Measurements from ENCODE around the gene RSPH1.

RSPH1 gene

GRCh38 chr21:42429856-42430255 is 66.2 kb downstream of the RSPH1 start:
- no peak for DNase-seq (ENCODE audit: low read depth in 2 of 2)

GRCh38 chr21:42429021-42429420 is 67.0 kb downstream of the RSPH1 start:
- no peak for DNase-seq (ENCODE audit: low read depth in 2 of 2)

GRCh38 chr21:42427809-42428419 is 68.1 kb downstream of the RSPH1 start:
- DNase-seq (ENCODE audit: low read depth in 2 of 2), result no peak

- no peak for DNase-seq (ENCODE audit: low read depth in 2 of 2)
Observed at GRCh38 chr21:42426876-42427480, 69.0 kb downstream of the RSPH1 start.

- DNase-seq (ENCODE audit: low read depth in 2 of 2), result no peak
Observed at GRCh38 chr21:42426424-42426823, 69.6 kb downstream of the RSPH1 start.

DNA sequence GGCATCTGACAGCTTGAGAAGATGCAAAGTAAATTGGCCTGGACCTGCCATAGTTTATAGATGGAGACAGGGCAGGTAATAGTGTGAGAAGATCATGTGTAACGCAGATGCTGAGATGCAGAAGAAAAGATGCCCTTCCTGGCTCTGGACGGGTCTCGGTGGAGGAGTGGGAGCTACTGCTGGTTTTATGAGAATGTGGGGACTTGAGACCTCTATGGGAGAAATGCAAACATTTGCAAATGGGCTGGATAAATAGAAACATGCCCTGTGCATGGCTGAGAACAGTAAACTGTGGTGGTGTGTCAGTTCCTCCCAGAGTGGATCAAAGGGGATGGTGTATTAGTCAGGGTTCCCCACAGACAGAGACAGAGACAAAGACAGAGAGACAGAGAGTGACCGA is 70.4 kb downstream of the RSPH1 start:
- DNase-seq (ENCODE audit: low read depth in 2 of 2), result no peak

GRCh38 chr21:42424914-42425541 is 71.0 kb downstream of the RSPH1 start:
- DNase-seq (ENCODE audit: low read depth in 2 of 2), result peak; percentile 44 to 51

DNA sequence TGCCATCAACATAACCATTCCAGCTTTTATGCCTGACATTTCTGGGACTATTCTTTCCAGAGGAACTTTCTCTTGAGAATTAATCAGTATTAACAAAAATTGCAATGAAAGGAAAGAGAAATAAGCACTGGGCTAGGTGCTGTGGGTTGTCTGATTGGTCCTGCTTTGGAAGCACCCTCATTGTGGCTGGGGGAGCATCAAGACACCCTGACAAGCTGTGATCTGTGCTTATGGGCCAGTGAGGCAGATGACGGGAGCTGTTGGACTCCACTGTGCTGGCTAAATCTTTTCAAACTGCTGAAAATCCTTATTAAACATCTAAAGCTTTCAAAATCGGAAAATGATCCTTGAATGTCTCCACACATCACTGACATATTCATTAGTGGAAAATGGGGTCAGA is 72.3 kb downstream of the RSPH1 start:
- no peak for DNase-seq (ENCODE audit: low read depth in 2 of 2)

DNA sequence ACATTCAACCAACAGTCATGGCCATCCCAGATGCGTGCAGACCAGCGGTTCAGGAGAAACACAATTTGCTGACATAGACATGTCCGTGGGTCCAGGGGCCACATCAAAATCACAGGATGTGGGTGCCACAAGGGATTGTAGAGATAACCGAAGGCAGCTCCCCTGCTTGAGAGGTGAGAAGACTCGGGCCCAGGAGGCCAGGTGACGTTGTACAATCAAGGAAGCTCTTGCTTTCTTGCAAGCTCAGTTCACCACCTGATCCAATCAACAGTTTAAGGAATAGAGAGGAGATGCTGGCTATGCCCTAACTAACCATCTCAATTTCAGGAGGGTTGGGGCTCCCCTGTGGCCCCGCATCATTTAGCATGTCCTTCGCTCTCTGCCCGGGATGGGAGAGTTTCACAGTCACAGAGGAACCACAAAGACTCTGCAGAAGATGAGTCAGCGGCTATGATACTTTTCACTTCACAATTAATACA is 72.8 kb downstream of the RSPH1 start:
- no peak for DNase-seq (ENCODE audit: low read depth in 2 of 2)

All from stimulated activated CD8-positive, alpha-beta memory T cell treated with anti-CD3 and anti-CD28 coated beads, Interleukin-7, amount 100 ng/mL, for 1 hour (primary cell).